Activated naive CD8-positive, alpha-beta T cell treated with anti-CD3 and anti-CD28 coated beads for 36 hours (primary cell): ENCODE results near the gene CENPS. TPM values are rescaled to one million over a fixed set of nuclear protein-coding genes. Genes with fewer than 3 reads are reported as not detected.
A peak's percentile ranks its signal among the peaks of the same experiment; 100 is the strongest.

Experiments
- DNase-seq: peaks from one replicate; pipeline ENCODE4 v3.0.0; 2021
- H3K27ac Mint-ChIP-seq: one replicate; pipeline ENCODE4 v1.8.0; 2022; ENCODE audit warnings: mild to moderate bottlenecking, moderate library complexity, mixed read lengths
- H3K27me3 Mint-ChIP-seq: one replicate; pipeline ENCODE4 v1.8.0; 2022; ENCODE audit warnings: mild to moderate bottlenecking, mixed read lengths
- H3K36me3 Mint-ChIP-seq: one replicate; pipeline ENCODE4 v1.8.0; 2021; ENCODE audit warnings: mild to moderate bottlenecking, mixed read lengths
- H3K4me1 Mint-ChIP-seq: one replicate; pipeline ENCODE4 v1.8.0; 2021; ENCODE audit warnings: mixed read lengths
- H3K4me3 Mint-ChIP-seq: one replicate; pipeline ENCODE4 v1.8.0; 2022; ENCODE audit warnings: mild to moderate bottlenecking, moderate library complexity, mixed read lengths
- H3K9me3 Mint-ChIP-seq: one replicate; pipeline ENCODE4 v1.8.0; 2022; ENCODE audit warnings: mixed read lengths
- total RNA-seq, 2 experiments: library from RNA; stranded (reverse); gene quantifications; one replicate each; pipeline ENCODE4 v1.2.3, GENCODE V29; 2021

The CENPS gene
- 10 to 100 TPM; 28.5 to 30.6 TPM for total RNA-seq

DNA sequence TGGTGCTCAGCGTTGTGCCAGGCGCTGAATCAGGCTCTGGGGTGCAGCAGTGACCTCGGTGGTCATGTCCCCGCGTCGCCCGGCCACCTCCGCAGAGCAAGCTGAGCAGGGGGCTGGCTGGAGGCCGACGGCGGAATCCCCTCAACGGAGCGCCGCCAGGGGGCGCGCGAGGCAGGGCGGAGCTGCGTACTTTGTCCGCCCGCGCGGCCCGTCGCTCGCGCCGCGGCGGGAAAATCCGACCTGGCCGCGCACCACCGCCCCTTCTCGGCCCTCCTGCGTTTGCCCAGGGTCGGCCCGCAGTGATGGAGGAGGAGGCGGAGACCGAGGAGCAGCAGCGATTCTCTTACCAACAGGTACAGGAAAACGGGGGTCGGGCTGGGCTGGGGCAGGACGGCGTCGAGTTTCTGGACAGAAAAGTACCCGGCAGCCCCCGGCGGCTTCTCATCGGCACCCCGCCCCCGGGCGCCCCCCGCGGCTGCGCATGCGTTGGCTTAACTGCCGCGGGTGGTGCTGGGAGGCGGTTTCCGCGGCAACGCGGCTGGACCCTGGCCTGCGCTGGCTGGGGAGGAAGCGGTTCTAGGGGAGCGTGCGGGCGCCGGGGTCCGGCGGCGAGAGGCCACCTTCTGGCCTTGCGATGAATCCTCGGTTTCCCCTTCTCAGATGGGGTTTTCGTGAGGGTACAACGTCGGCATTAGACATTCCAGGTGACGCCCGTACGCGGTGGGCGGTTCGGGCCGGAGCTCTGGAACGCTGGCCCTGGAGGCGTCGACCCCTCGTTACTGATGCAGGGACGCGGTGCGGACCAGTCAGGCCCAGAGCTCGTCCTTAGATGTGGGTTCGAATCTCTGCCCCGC, at the start of gene CENPS:
Gene CENPS, plus strand, starts transcription at position 218 of the 854 bp plus-strand sequence. Its CDS starts 85 bp downstream, at position 303.
- Mint-ChIP-seq H3K4me1 (peaks cover 21% of the 10 kb centered on the region), H3K36me3 (peaks cover 5% of the 10 kb centered on the region), H3K9me3 (no peaks in the 10 kb centered on the region), H3K4me3 (peak within 1 kb of the TSS; percentile 91), H3K27ac (peak within 1 kb of the TSS; percentile 96), H3K27me3 (no peaks in the 10 kb centered on the region)
- DNase-seq = peak; percentile 96

DNA sequence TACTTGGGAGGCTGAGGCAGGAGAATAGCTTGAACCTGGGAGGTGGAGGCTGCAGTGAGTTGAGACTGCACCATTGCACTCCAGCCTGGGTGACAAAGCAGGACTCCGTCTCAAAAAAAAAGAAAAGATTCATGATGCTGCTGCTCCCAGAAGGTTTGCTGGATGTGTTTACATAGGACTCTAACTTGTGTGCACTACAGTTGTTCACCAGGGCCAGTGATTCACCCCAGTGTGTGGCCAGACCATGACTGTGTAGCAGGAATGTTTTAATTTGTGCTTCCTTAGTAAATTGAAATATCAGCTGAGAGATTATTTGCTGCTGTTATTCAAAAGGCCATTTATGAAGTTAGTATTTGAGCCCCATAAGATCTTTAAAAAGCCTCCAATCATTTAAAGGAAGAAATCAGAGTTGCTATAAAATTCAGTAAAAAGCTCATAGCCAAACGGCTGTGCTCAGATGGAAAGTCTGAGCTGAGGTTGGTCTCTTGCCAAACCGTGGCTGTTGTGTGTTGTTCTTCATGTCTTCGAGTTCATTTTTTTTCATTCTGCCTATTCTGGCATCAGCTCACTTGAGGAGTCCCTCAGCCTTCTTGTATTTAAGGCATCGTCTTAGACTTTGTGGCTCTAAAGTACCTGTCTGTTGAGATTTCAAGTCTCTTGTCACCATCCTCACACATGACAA, 49.5 kb upstream of the CENPS start:
- Mint-ChIP-seq H3K9me3 (no peaks in the 10 kb centered on the region), H3K36me3 (no peaks in the 10 kb centered on the region), H3K27me3 (no peaks in the 10 kb centered on the region), H3K4me3 (no peak overlapping the region), H3K4me1 (no peaks in the 10 kb centered on the region), H3K27ac (no peak overlapping the region)
- DNase-seq = no peak

DNA sequence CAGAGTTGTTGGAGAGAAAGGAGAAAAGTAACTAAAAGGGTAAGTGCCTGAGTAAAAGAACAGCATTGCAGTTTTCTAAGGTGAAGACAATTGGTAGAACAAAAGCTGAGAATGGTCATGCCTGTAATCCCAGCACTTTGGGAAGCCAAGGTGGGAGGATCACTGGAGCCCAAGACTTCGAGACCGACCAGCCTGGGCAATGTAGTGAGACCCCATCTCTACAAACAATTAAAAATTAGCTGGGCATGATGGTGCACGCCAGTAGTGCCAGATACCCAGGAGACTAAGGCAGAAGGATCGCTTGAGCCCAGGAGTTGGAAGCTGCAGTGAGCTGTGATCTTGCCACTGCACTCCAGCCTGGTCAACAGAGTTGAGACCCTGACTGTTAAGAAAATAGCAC, 46.6 kb upstream of the CENPS start:
- no peak overlapping the region for H3K27ac Mint-ChIP-seq
- no peaks in the 10 kb centered on the region for H3K9me3 Mint-ChIP-seq
- peaks cover 3% of the 10 kb centered on the region for H3K4me1 Mint-ChIP-seq
- no peak overlapping the region for H3K4me3 Mint-ChIP-seq
- no peaks in the 10 kb centered on the region for H3K36me3 Mint-ChIP-seq
- H3K27me3 Mint-ChIP-seq = no peaks in the 10 kb centered on the region
- DNase-seq = no peak

DNA sequence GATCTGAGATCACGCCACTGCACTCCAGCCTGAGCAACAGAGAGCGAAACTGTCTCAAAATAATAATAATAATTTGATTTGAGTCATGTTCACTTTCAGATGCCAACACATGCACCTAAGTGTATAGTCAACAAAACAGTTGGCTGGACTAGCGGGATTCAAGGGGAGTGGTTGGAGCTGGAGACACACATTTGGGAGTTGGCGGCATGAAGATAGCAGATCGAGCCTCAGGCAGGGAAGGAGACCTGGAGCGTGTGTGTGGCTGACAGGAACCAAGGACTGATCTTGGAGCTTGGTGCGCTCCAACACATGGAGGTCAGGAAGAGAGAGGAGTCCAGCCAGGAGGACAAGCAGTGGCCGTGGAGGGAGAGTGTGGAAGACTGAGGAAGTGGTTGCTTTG, 46.0 kb upstream of the CENPS start:
- Mint-ChIP-seq H3K27ac (no peak overlapping the region), H3K9me3 (no peaks in the 10 kb centered on the region), H3K36me3 (no peaks in the 10 kb centered on the region), H3K4me3 (no peak overlapping the region), H3K4me1 (peaks cover 3% of the 10 kb centered on the region), H3K27me3 (no peaks in the 10 kb centered on the region)
- DNase-seq = no peak

DNA sequence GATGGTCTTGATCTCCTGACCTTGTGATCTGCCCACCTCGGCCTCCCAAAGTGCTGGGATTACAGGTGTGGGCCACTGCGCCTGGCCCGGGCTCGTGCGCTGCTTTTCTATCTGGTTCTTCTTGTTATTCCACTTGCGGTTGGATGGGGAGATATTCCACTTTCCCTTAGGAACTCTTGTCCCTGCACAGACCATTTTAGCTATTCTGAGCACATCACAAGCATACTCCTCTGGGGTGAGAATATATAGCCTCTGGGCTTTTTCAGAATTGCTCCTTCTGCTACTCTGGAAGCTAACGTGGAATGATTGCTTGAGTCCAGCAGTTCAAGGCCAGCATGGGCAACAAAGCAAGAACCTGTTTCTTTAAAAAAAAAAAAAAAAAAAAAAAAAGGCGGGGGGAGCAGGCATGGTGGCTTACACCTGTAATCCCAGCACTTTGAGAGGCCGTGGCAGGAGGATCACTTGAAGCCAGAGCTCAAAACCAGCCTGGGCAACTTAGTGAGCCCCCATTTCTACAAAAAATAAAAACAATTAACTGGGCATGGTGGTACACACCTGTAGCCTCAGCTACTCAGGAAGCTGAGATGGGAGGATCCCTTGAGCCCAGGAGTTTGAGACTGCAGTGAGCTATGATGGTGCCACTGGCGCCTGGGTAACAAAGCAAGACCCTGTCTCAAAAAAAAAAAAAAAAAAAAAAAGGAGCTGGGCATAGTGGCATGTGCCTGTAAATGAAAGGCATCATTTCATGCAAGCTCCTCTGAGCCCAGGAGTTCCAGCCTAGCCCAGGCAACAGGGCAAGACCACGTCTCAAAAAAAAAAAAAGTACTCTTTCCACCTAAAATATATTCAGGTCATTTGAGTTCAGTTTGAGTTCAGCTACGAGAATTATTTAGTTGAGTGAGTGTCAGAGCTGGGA, 43.2 kb upstream of the CENPS start:
- Mint-ChIP-seq H3K27me3 (no peaks in the 10 kb centered on the region), H3K9me3 (no peaks in the 10 kb centered on the region), H3K27ac (no peak overlapping the region), H3K4me3 (no peak overlapping the region), H3K4me1 (peaks cover 3% of the 10 kb centered on the region), H3K36me3 (no peaks in the 10 kb centered on the region)
- no peak for DNase-seq

DNA sequence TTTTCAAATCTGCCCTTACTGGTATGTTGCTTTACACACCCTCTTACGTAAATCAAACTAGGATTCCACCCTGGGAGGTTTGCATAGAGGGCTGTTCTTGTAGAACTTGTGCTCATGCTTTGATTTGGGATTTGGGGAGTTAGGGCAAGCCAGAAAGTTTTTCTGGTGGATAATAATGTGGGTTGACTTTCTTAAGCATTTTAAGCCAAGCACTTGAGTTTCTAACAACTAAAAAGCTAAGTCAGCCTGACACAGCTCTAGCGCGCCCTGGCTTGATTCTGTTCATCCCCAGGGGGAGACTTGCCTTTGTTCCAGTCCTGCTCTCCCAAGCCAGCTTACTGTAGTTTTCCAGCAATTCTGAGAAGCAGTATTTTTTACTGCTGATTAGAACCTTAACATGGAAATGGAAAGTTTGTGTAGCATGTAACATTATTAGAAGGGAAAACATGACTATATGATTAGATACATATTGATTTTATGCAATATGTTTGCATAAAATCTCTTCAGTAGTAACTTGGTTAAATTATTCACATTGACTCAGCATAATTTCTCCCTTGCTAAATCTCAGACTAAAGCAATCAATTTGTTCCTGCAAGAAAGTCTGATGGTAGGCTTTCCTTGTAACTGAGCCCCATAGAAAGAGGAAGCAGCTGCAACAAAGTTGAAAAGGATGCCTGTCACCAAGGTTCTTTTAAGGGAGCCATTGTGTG, 42.4 kb upstream of the CENPS start:
- Mint-ChIP-seq H3K4me1 (peaks cover 3% of the 10 kb centered on the region), H3K36me3 (no peaks in the 10 kb centered on the region), H3K4me3 (no peak overlapping the region), H3K27ac (no peak overlapping the region), H3K9me3 (no peaks in the 10 kb centered on the region), H3K27me3 (no peaks in the 10 kb centered on the region)
- DNase-seq = no peak

DNA sequence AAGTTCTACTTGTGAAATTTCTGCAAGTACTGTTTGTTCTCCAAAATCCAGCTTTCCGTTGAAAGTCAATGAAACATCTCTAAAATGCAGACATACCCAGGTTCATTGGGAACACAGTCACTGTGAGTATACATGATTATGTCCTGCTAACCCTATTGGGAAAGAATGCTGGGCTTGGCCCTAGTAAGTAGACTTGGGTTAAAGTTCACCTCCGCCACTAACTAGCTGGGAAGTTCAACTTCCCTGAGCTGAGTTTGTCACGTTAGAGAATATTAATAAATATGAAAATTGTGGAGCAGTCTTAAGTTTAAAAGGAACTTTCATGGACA, 41.9 kb upstream of the CENPS start:
- H3K27ac Mint-ChIP-seq = no peak overlapping the region
- peaks cover 3% of the 10 kb centered on the region for H3K4me1 Mint-ChIP-seq
- no peaks in the 10 kb centered on the region for H3K36me3 Mint-ChIP-seq
- no peaks in the 10 kb centered on the region for H3K27me3 Mint-ChIP-seq
- no peaks in the 10 kb centered on the region for H3K9me3 Mint-ChIP-seq
- H3K4me3 Mint-ChIP-seq = no peak overlapping the region
- DNase-seq = no peak

DNA sequence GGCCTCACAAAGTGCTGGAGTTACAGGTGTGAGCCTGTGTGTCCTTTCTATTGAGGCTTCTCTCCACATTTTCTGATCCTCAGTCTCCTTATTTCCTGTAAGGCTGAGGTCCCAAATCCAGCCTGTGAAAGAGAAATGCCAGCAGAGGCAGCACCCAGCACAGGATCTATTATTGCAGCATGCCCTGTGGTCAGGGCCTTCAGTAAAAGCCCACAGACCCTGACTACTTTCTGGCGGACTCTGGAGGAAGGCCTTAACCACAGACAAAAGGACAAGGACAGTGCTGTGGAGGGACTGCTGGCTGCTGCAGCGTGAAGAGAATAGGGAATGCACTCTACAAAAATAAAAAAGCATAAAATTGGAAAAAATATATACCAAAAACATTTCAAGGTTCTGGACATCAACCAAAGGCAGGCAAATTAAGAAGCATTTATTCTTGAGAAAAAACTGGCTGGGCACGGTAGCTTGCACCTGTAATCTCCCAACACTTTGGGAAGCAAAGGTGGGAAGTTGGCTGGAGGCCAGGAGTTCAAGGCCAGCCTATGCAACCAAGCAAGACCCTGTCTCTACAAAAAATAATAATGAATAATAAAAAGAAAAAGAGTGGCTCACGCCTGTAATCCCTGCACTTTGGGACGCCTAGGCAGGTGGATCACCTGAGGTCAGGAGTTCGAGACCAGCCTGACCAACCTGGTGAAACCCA, 40.8 kb upstream of the CENPS start:
- H3K36me3 Mint-ChIP-seq = no peaks in the 10 kb centered on the region
- H3K27ac Mint-ChIP-seq = no peak overlapping the region
- no peak overlapping the region for H3K4me3 Mint-ChIP-seq
- no peaks in the 10 kb centered on the region for H3K27me3 Mint-ChIP-seq
- peaks cover 3% of the 10 kb centered on the region for H3K4me1 Mint-ChIP-seq
- peaks cover 5% of the 10 kb centered on the region for H3K9me3 Mint-ChIP-seq
- no peak for DNase-seq

DNA sequence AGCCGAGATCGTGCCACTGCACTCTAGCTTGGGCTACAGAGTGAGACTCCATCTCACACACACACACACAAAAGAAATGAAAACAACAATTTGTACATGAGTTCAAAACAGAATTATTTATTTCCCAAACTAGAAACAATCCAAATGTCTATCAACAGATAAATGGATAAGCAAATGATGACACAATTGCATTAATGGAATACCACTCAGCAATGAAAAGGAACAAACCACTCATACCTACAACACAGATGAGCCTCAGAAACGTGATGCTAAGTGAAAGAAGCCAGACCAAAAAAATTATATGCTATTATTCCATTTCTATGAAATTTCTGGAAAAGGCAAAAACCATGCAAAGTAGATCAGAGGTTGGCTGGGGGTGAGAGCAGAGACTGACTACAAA, 33.4 kb upstream of the CENPS start:
- Mint-ChIP-seq H3K4me1 (peaks cover 13% of the 10 kb centered on the region), H3K27ac (no peak overlapping the region), H3K27me3 (no peaks in the 10 kb centered on the region), H3K36me3 (peaks cover 14% of the 10 kb centered on the region), H3K9me3 (peaks cover 5% of the 10 kb centered on the region), H3K4me3 (no peak overlapping the region)
- no peak for DNase-seq

DNA sequence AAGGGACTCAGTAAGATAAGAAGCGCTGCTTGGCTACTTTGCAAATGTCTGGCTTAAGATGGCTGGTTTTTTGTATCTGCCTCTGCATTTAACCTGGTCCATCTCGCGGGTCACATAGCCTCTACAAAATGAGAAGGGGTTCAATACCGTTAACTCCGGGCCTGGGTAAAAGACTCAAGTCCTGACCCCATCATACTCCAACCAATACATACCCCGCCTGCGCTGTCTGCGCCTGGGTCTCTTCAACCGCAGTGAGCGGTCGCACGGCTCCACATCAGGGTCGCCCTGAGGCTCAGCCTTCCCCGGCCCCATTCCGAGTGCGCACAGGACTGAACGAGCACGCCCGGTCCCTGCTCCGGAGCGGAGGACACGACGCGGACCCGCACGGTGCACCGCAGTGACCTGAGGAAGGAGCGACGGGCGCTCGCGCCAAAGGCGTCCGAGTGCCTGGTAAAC, 31.9 kb upstream of the CENPS start:
- peaks cover 5% of the 10 kb centered on the region for H3K9me3 Mint-ChIP-seq
- peak overlapping the region; percentile 49 for H3K27ac Mint-ChIP-seq
- peak overlapping the region; percentile 86 for H3K4me3 Mint-ChIP-seq
- no peaks in the 10 kb centered on the region for H3K27me3 Mint-ChIP-seq
- DNase-seq = no peak
- H3K4me1 Mint-ChIP-seq = peaks cover 13% of the 10 kb centered on the region
- H3K36me3 Mint-ChIP-seq = peaks cover 16% of the 10 kb centered on the region

DNA sequence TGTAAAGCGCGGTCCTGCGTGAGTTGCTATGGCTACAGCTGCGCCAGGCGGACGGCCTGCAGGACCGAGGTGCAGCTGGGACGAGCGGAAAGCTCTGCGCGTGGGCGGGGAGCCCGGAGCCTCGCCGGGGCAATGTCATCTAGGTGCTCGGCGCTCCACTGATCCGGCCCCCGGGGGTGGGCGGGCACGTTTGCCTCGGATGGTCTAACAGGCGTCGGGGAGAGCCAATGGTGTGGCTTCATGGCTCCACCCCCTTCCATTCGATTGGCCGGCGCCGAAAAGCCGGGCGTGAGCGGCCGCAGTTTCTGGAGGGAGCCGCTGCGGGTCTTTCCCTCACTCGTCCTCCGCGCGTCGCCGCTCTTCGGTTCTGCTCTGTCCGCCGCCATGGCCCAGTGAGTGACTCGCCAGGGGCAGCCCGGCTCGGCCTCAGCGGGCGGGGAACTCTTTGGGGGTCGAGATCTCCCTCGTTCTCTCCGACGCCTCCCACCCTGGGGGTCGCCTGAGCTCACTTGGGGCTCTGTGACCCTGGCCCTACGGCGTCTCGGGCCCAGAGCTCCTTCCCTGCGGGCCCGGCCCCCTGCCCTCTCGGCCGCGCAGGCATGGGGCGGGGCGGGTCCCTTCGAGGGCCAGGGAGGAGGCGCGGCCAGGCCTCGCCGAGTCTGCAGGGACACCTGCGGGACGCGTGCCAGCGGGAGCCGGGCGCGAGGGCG, 31.3 kb upstream of the CENPS start, which contains the start of gene PGD:
Gene PGD, plus strand, starts transcription at position 331 of the 710 bp plus-strand sequence. Its CDS starts 54 bp downstream, at position 385.
- Mint-ChIP-seq H3K4me1 (peaks cover 14% of the 10 kb centered on the region), H3K9me3 (peaks cover 3% of the 10 kb centered on the region), H3K4me3 (peak within 1 kb of the TSS; percentile 90), H3K27ac (peak within 1 kb of the TSS; percentile 78), H3K36me3 (peaks cover 22% of the 10 kb centered on the region), H3K27me3 (no peaks in the 10 kb centered on the region)
- peak; percentile 99 for DNase-seq

DNA sequence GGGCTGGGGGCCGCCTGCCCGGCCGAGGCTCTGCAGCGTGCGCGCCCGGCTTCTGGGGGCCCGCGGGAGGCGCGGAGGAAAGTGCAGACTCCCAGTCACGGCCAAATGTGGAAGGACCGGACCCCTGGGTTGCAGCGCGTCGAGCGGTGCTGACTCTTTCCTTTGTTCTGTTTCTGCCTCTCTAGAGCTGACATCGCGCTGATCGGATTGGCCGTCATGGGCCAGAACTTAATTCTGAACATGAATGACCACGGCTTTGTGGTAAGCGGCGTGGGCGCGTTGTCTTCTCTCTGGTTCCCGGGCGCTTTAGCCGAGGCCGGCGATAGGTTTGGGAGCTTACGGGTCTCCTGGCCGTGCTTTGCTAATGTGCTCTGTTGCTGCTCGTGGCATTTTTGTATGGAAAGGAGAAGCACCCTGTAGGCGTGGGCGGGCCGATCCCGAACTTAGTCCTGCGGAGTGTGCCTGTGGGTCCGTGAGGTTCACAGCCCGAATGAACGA, 30.7 kb upstream of the CENPS start:
- Mint-ChIP-seq H3K4me3 (peak overlapping the region; percentile 90), H3K9me3 (no peaks in the 10 kb centered on the region)

DNA sequence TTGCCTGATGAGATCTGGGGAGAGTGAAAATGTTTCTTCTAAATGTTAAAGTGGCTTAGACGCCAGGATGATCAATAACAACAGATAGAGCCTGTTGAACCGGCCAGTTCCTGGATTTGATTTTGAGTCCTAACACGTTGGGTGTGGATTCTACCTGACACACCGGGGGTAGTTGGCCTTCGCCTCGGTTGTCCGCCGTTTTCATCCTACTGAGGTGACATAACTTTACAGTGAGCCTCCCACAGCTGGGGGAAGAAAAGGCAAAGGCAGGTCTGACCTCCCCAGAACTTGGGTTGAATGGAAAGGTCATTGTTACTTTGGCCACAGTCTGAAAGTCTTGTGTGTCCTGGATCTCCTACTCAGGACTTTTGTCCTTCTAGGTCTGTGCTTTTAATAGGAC, 30.2 kb upstream of the CENPS start:
- Mint-ChIP-seq H3K27ac (peak overlapping the region; percentile 49), H3K27me3 (no peaks in the 10 kb centered on the region), H3K36me3 (peaks cover 23% of the 10 kb centered on the region), H3K9me3 (no peaks in the 10 kb centered on the region), H3K4me1 (peaks cover 14% of the 10 kb centered on the region), H3K4me3 (peak overlapping the region; percentile 90)
- DNase-seq = no peak

More for the DNA sequence above, 30.7 kb upstream of the CENPS start:
- Mint-ChIP-seq H3K27ac (peak overlapping the region; percentile 49), H3K4me1 (peaks cover 14% of the 10 kb centered on the region), H3K27me3 (no peaks in the 10 kb centered on the region), H3K36me3 (peaks cover 23% of the 10 kb centered on the region)
- no peak for DNase-seq
